HepG2 (cell line): Measurements from ENCODE around the gene MEI1. TPM values are rescaled to one million over a fixed set of nuclear protein-coding genes. Genes with fewer than 3 reads are reported as not detected.

Experiments
- BATF2 ChIP-seq: sonication (generic); formaldehyde crosslinking; IDR thresholded peaks from 2 replicates; pipeline ENCODE4 v1.8.0; 2022; ENCODE audit warnings: mild to moderate bottlenecking, missing genetic modification reagents, moderate library complexity
- BRCA1 ChIP-seq: sonication (generic); formaldehyde crosslinking; IDR thresholded peaks from 2 replicates; pipeline ENCODE4 v1.4.0; 2020; ENCODE audit warnings: missing genetic modification reagents
- EHMT2 ChIP-seq: fragments of 200-600 bp; sonication (generic); IDR thresholded peaks from 2 replicates; pipeline ENCODE4 v1.7.0; 2017; ENCODE audit warnings: antibody characterized with exemption, low read depth, low read length, borderline replicate concordance
- ESRRA ChIP-seq: sonication (generic); formaldehyde crosslinking; IDR thresholded peaks from 2 replicates; pipeline ENCODE4 v1.5.1; 2020; ENCODE audit warnings: mild to moderate bottlenecking, low read depth, missing genetic modification reagents
- HIVEP1 ChIP-seq: sonication (generic); formaldehyde crosslinking; IDR thresholded peaks from 2 replicates; pipeline ENCODE4 v1.4.0; 2020; ENCODE audit warnings: mild to moderate bottlenecking, missing genetic modification reagents
- NCOR1 ChIP-seq: fragments of 200-600 bp; sonication (generic); IDR thresholded peaks from 2 replicates; pipeline ENCODE4 v1.7.0; 2017; ENCODE audit warnings: antibody characterized with exemption, low read length, borderline replicate concordance
- NFE2L1 ChIP-seq: sonication (generic); formaldehyde crosslinking; IDR thresholded peaks from 2 replicates; pipeline ENCODE4 v1.4.0; 2020; ENCODE audit warnings: missing genetic modification reagents, mild to moderate bottlenecking, borderline replicate concordance
- NPAS2 ChIP-seq: sonication (generic); formaldehyde crosslinking; IDR thresholded peaks from 2 replicates; pipeline ENCODE4 v1.8.0; 2022; ENCODE audit warnings: mild to moderate bottlenecking, missing genetic modification reagents, borderline replicate concordance
- SIX1 ChIP-seq: sonication (generic); formaldehyde crosslinking; IDR thresholded peaks from 2 replicates; pipeline ENCODE4 v1.4.0; 2020; ENCODE audit warnings: missing genetic modification reagents, borderline replicate concordance
- SOX6 ChIP-seq, 2 experiments: fragments of 450-650 bp in 1 of 2; sonication (generic) in 1 of 2; formaldehyde crosslinking in 1 of 2; IDR thresholded peaks; 2 replicates each; pipeline versions ENCODE4 v1.4.0 to v1.6.1; 2017 to 2020; ENCODE audit warnings: antibody characterized with exemption in 1 of 2, mild to moderate bottlenecking in 1 of 2, missing genetic modification reagents in 1 of 2
- ZNF24 ChIP-seq: fragments of 450-650 bp; IDR thresholded peaks from 2 replicates; pipeline ENCODE4 v1.6.1; 2017; ENCODE audit warnings: antibody characterized with exemption, mild to moderate bottlenecking
- ZNF333 ChIP-seq: sonication (generic); formaldehyde crosslinking; IDR thresholded peaks from 2 replicates; pipeline ENCODE4 v1.4.0; 2020; ENCODE audit warnings: mild to moderate bottlenecking, missing genetic modification reagents, borderline replicate concordance
- ZNF451 ChIP-seq: sonication (generic); formaldehyde crosslinking; IDR thresholded peaks from 2 replicates; pipeline ENCODE4 v1.5.0; 2020; ENCODE audit warnings: mild to moderate bottlenecking, missing genetic modification reagents
- ZNF460 ChIP-seq: sonication (generic); formaldehyde crosslinking; IDR thresholded peaks from 2 replicates; pipeline ENCODE4 v1.5.1; 2020; ENCODE audit warnings: missing genetic modification reagents, mild to moderate bottlenecking, borderline replicate concordance
- ZNF513 ChIP-seq: sonication (generic); formaldehyde crosslinking; conservative IDR thresholded peaks from 2 replicates; pipeline ENCODE4 v1.5.0; 2020; ENCODE audit warnings: missing genetic modification reagents
- ZNF549 ChIP-seq: sonication (generic); formaldehyde crosslinking; IDR thresholded peaks from 2 replicates; pipeline ENCODE4 v1.5.0; 2020; ENCODE audit warnings: missing genetic modification reagents
- polyA plus RNA-seq, 8 experiments: library from polyadenylated mRNA; depleted of rRNA in 3 of 8; stranded (reverse) in 7 of 8; unstranded in 1 of 8; fragments of >200 nt; fragmentation: Illumina TruSeq in 4 of 8; extraction: Trizol in 4 of 8; gene quantifications; 2 replicates each; pipeline versions ENCODE4 v1.2.1 to v1.2.3, GENCODE V29; 2011 to 2016; ENCODE audit warnings: low read depth in 4 of 8, missing spikeins in 1 of 8, mixed read lengths in 1 of 8; ENCODE audit not compliant: insufficient read depth in 1 of 8
- total RNA-seq, 5 experiments: library from RNA; depleted of rRNA; stranded (reverse); fragments of >200 nt; fragmentation: Illumina TruSeq; extraction: Trizol; gene quantifications; 2 replicates each; pipeline ENCODE4 v1.2.3, GENCODE V29; 2016; ENCODE audit warnings: low read depth in 1 of 5
- TF ChIP-seq, protein P1 (sequence below): IDR thresholded peaks from 2 replicates; pipeline ENCODE4 v1.6.1; 2018; ENCODE audit warnings: missing genetic modification reagents
- TF ChIP-seq, protein P2 (sequence below): sonication (generic); formaldehyde crosslinking; IDR thresholded peaks from 2 replicates; pipeline ENCODE4 v1.5.0; 2020; ENCODE audit warnings: mild to moderate bottlenecking, missing genetic modification reagents, moderate library complexity
- TF ChIP-seq, protein P3 (sequence below): conservative IDR thresholded peaks from 2 replicates; pipeline ENCODE4 v1.6.1; 2018; ENCODE audit warnings: missing genetic modification reagents
- TF ChIP-seq, protein P4 (sequence below): sonication (generic); formaldehyde crosslinking; conservative IDR thresholded peaks from 2 replicates; pipeline ENCODE4 v1.8.0; 2022; ENCODE audit warnings: missing genetic modification reagents

Gene MEI1
- total and polyA plus RNA-seq, 2 of the 13 experiments (the other 11 are each of a cell fraction or from before 2014, with no cell fraction given), result 0.75 to 1.9 TPM

- TF ChIP-seq ESRRA (CRISPR knock-in tag) (no peak), BRCA1 (peak; percentile 90; the same call in 1 of the 2 replicates), NFE2L1 (CRISPR knock-in tag) (no peak), ZNF333 (CRISPR knock-in tag) (0 out of 2 replicates have a peak, but pooled peaks have one; percentile 70), SIX1 (CRISPR knock-in tag) (no peak), SOX6 (IDR thresholded peaks at IDR 0.05) (no peak), SOX6 (CRISPR knock-in tag; IDR thresholded peaks at IDR 0.05) (peak; percentile 47), ZNF460 (no peak), ZNF513 (CRISPR knock-in tag) (0 out of 2 replicates have a peak, but pooled peaks have one; percentile 81), EHMT2 (no peak), HIVEP1 (CRISPR knock-in tag) (no peak), NCOR1 (no peak), ZNF24 (no peak), BATF2 (CRISPR knock-in tag) (no peak), NPAS2 (CRISPR knock-in tag) (no peak), ZNF451 (no peak), ZNF549 (no peak; the same call in 1 of the 2 replicates)
- TF ChIP-seq, protein P1, sequence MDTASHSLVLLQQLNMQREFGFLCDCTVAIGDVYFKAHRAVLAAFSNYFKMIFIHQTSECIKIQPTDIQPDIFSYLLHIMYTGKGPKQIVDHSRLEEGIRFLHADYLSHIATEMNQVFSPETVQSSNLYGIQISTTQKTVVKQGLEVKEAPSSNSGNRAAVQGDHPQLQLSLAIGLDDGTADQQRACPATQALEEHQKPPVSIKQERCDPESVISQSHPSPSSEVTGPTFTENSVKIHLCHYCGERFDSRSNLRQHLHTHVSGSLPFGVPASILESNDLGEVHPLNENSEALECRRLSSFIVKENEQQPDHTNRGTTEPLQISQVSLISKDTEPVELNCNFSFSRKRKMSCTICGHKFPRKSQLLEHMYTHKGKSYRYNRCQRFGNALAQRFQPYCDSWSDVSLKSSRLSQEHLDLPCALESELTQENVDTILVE, result no peak
- TF ChIP-seq, protein P2, sequence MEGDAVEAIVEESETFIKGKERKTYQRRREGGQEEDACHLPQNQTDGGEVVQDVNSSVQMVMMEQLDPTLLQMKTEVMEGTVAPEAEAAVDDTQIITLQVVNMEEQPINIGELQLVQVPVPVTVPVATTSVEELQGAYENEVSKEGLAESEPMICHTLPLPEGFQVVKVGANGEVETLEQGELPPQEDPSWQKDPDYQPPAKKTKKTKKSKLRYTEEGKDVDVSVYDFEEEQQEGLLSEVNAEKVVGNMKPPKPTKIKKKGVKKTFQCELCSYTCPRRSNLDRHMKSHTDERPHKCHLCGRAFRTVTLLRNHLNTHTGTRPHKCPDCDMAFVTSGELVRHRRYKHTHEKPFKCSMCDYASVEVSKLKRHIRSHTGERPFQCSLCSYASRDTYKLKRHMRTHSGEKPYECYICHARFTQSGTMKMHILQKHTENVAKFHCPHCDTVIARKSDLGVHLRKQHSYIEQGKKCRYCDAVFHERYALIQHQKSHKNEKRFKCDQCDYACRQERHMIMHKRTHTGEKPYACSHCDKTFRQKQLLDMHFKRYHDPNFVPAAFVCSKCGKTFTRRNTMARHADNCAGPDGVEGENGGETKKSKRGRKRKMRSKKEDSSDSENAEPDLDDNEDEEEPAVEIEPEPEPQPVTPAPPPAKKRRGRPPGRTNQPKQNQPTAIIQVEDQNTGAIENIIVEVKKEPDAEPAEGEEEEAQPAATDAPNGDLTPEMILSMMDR (CRISPR knock-in tag), result peak; percentile 17; the same call in 1 of the 2 replicates
- TF ChIP-seq, protein P3, sequence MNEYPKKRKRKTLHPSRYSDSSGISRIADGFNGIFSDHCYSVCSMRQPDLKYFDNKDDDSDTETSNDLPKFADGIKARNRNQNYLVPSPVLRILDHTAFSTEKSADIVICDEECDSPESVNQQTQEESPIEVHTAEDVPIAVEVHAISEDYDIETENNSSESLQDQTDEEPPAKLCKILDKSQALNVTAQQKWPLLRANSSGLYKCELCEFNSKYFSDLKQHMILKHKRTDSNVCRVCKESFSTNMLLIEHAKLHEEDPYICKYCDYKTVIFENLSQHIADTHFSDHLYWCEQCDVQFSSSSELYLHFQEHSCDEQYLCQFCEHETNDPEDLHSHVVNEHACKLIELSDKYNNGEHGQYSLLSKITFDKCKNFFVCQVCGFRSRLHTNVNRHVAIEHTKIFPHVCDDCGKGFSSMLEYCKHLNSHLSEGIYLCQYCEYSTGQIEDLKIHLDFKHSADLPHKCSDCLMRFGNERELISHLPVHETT (CRISPR knock-in tag), result no peak; the same call in 1 of the 2 replicates
- TF ChIP-seq, protein P4, sequence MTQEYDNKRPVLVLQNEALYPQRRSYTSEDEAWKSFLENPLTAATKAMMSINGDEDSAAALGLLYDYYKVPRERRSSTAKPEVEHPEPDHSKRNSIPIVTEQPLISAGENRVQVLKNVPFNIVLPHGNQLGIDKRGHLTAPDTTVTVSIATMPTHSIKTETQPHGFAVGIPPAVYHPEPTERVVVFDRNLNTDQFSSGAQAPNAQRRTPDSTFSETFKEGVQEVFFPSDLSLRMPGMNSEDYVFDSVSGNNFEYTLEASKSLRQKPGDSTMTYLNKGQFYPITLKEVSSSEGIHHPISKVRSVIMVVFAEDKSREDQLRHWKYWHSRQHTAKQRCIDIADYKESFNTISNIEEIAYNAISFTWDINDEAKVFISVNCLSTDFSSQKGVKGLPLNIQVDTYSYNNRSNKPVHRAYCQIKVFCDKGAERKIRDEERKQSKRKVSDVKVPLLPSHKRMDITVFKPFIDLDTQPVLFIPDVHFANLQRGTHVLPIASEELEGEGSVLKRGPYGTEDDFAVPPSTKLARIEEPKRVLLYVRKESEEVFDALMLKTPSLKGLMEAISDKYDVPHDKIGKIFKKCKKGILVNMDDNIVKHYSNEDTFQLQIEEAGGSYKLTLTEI, result no peak
Observed at GRCh38 chr22:41800348-41801146, 101.2 kb downstream of the MEI1 start, which contains the start of gene CCDC134 (continued).
